Measurements from ENCODE around the gene IFITM2. TPM values are rescaled to one million over a fixed set of nuclear protein-coding genes. Genes with fewer than 3 reads are reported as not detected.

Gene IFITM2
- total and polyA plus RNA-seq, 4 donors: 75.7 to 4,189 (median 860) TPM

DNA sequence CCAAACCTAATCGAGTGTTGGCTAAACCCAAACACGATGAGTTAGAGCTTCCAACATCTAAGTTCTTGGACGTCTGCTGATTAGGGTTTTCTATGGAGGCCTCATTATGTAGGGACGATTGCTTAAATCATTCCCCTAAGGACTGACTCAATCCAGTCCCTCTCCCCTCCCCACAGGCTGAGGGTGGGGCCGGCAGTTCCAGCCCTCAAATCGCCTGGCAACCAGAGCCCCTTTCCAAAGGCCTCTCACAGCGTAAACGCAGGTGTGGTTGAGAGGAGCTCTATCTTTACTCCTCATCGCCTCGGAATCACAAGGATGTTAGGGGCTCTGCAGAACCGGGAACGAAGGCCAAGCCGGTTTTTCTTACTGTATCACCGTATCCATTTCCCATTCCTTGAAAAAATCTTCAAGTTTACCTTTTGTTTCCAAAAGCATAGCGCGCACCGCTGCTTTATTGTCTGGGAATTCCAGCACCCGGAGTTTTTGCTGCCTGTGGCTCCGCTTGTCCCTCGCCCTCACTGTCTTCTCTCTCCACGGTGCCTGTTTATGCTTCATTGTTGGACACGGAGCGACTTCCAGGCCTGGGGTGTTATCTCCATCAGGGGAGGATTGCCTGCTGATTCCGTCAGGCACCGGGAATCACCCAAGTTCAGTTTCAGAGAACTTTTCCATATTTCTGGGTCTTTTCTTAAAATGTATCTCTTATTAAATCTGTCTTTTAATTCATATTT is 26.8 kb downstream of the IFITM2 start:
- Histone ChIP-seq H3K36me3 (ENCODE audit: control insufficient read depth in 4 of 4, insufficient read depth in 4 of 4, low read length in 4 of 4) (no peaks in the 10 kb centered on the region), H3K4me3 (no peak overlapping the region), H3K27me3 (ENCODE audit: control insufficient read depth in 3 of 3, insufficient read depth in 3 of 3, low read length in 2 of 3) (no peaks in the 10 kb centered on the region), H3K27ac (ENCODE audit: low read depth in 1 of 2, low read length in 1 of 2) (peak overlapping the region in 1 of 2 donors; percentile 74), H3K9me3 (ENCODE audit: control insufficient read depth in 4 of 4, insufficient read depth in 3 of 4, low read length in 3 of 4) (peaks cover 0 to 3% (median 0%) of the 10 kb centered on the region in 4 donors), H3K9ac (ENCODE audit: insufficient read depth in 1 of 2, low read length in 2 of 2) (peak overlapping the region in 1 of 2 donors; percentile 1), H3K4me1 (ENCODE audit: control insufficient read depth in 5 of 5, insufficient read depth in 5 of 5, low read length in 5 of 5) (peaks cover 0 to 25% (median 11%) of the 10 kb centered on the region in 5 donors)
- no peak for ATAC-seq (ENCODE audit: insufficient read depth, low FRiP score)
- DNase-seq: peak in 2 of 3 donors; percentile 50 to 63
- 70 to 75% methylated on average over 25 of the region's 25 CpGs for WGBS, 2 donors
- TF ChIP-seq, protein P1, sequence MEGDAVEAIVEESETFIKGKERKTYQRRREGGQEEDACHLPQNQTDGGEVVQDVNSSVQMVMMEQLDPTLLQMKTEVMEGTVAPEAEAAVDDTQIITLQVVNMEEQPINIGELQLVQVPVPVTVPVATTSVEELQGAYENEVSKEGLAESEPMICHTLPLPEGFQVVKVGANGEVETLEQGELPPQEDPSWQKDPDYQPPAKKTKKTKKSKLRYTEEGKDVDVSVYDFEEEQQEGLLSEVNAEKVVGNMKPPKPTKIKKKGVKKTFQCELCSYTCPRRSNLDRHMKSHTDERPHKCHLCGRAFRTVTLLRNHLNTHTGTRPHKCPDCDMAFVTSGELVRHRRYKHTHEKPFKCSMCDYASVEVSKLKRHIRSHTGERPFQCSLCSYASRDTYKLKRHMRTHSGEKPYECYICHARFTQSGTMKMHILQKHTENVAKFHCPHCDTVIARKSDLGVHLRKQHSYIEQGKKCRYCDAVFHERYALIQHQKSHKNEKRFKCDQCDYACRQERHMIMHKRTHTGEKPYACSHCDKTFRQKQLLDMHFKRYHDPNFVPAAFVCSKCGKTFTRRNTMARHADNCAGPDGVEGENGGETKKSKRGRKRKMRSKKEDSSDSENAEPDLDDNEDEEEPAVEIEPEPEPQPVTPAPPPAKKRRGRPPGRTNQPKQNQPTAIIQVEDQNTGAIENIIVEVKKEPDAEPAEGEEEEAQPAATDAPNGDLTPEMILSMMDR (IDR thresholded peaks at IDR 0.05; ENCODE audit: control extremely low read depth, extremely low read depth): no peak

DNA sequence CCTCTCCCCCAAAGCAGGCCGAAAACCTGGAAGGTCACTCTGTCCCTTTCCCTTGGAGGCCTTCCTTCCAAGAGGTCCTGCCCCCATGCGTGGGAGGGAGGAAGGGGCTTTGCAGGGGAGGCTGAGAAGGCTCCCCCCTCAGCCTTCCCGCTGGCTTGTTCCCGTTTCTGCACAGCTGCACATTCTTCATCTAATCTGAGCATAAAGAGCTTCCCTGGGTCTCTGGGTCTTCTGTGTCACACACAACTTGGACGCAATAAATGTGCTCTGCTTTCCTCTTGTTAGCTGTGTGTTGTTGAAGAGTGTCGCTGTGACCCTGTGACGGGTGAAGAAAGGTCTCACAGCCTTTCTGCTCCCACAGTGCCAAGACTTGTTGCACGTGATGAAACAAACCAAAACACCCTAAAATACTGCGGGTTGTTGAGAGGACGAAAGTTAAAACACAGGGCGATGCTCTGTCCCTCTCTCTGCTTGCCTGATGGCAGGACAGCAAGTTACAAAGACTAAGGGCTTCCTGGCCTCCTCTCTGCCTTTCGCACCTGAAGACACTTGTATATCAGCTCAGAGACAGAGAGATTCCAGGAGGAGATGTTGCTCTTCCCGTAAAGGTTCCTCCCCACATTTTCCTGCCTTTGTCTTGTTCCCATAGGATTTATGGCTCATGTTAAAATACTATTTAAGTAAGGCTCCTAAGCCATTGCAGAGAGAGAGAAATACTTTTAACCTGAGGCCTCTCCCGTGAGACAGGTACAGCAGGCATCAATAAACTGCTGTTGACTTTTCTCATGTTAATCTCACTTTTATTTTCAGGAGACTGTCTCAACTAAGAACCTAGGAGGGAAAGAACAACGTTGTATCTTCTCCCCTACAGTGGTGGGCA is 28.4 kb downstream of the IFITM2 start:
- peak overlapping the region; percentile 72 to 76 for H3K27ac ChIP-seq (ENCODE audit: low read depth in 1 of 2, low read length in 1 of 2)
- peaks cover 0 to 3% (median 0%) of the 10 kb centered on the region in 4 donors for H3K9me3 ChIP-seq (ENCODE audit: control insufficient read depth in 4 of 4, insufficient read depth in 3 of 4, low read length in 3 of 4)
- ATAC-seq (ENCODE audit: insufficient read depth, low FRiP score): no peak
- 41 to 46% methylated on average over 15 of the region's 15 CpGs for WGBS, 2 donors
- no peaks in the 10 kb centered on the region for H3K27me3 ChIP-seq (ENCODE audit: control insufficient read depth in 3 of 3, insufficient read depth in 3 of 3, low read length in 2 of 3)
- no peaks in the 10 kb centered on the region for H3K36me3 ChIP-seq (ENCODE audit: control insufficient read depth in 4 of 4, insufficient read depth in 4 of 4, low read length in 4 of 4)
- H3K4me1 ChIP-seq (ENCODE audit: control insufficient read depth in 5 of 5, insufficient read depth in 5 of 5, low read length in 5 of 5): peaks cover 0 to 25% (median 11%) of the 10 kb centered on the region in 5 donors
- peak; percentile 65 to 85 (median 81) for DNase-seq
- peak overlapping the region in 1 of 2 donors; percentile 69 for H3K9ac ChIP-seq (ENCODE audit: insufficient read depth in 1 of 2, low read length in 2 of 2)
- TF ChIP-seq, protein P1 (IDR thresholded peaks at IDR 0.05; ENCODE audit: control extremely low read depth, extremely low read depth): no peak
- no peak overlapping the region for H3K4me3 ChIP-seq

DNA sequence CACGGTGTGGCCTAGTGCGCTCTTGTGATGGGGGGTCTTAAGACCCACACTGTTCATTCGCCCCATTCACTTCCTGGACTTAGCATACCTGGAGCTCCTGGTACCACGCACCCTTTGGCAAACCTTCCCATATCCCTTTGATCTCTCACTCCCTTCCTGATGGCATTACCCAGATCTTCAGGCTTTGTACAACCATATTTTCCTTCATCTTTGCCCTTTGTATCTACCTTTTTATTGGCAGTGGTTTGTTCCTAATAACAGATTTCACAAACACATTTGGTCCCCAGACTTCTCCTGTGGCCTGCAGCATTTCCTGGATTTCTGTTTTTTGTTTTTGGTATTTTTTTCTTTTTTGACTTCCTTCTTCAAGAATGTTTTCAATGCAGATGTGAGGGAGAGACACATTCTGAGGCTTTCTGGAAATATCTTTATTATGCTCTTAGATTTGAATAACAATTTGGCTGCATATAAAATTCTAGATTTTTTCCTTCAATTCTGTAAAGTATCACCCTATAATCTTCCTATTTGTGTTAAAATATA is 29.1 kb downstream of the IFITM2 start:
- TF ChIP-seq, protein P1 (IDR thresholded peaks at IDR 0.05; ENCODE audit: control extremely low read depth, extremely low read depth): no peak
- no peak overlapping the region for H3K4me3 ChIP-seq
- H3K27me3 ChIP-seq (ENCODE audit: control insufficient read depth in 3 of 3, insufficient read depth in 3 of 3, low read length in 2 of 3): no peaks in the 10 kb centered on the region
- no peak overlapping the region for H3K9ac ChIP-seq (ENCODE audit: insufficient read depth in 1 of 2, low read length in 2 of 2)
- WGBS, 2 donors: 75 to 88% methylated on average over 4 of the region's 4 CpGs
- H3K4me1 ChIP-seq (ENCODE audit: control insufficient read depth in 5 of 5, insufficient read depth in 5 of 5, low read length in 5 of 5): peaks cover under 1 to 25% (median 11%) of the 10 kb centered on the region in 5 donors
- H3K36me3 ChIP-seq (ENCODE audit: control insufficient read depth in 4 of 4, insufficient read depth in 4 of 4, low read length in 4 of 4): no peaks in the 10 kb centered on the region
- peaks cover 0 to 3% (median 0%) of the 10 kb centered on the region in 4 donors for H3K9me3 ChIP-seq (ENCODE audit: control insufficient read depth in 4 of 4, insufficient read depth in 3 of 4, low read length in 3 of 4)
- DNase-seq (no peak), ATAC-seq (ENCODE audit: insufficient read depth, low FRiP score) (no peak)
- H3K27ac ChIP-seq (ENCODE audit: low read depth in 1 of 2, low read length in 1 of 2): no peak overlapping the region

Data from lung (tissue), 12 donors.